SU-DHL-6 (cell line): ENCODE results near the gene ARHGAP4.

Source experiments
- CTCF ChIP-seq: fragments of 200-600 bp; sonication (generic); IDR thresholded peaks from one replicate; pipeline ENCODE4 v1.5.1; 2017; ENCODE audit warnings: antibody characterized with exemption, mild to moderate bottlenecking, low read length, moderate library complexity; ENCODE audit not compliant: insufficient read depth, poor library complexity, severe bottlenecking
- EZH2phosphoT487 ChIP-seq: fragments of 200-600 bp; sonication (generic), shearing (Covaris generic); conservative IDR thresholded peaks from 2 replicates; pipeline ENCODE4 v1.6.1; 2018; ENCODE audit warnings: mild to moderate bottlenecking, antibody characterized with exemption, low read length, moderate library complexity, mixed read lengths

GRCh38 chrX:153901753-153902140, 24.3 kb downstream of the ARHGAP4 start:
- no peak for TF ChIP-seq CTCF
- TF ChIP-seq EZH2phosphoT487 = no peak
